ENCODE measurements around the gene RHOA.
"Not testable (repeated sequence)": the region's sequence is repeated elsewhere in the genome, so short reads cannot be mapped to it uniquely, and the experiment has no call there.

The RHOA gene

DNA sequence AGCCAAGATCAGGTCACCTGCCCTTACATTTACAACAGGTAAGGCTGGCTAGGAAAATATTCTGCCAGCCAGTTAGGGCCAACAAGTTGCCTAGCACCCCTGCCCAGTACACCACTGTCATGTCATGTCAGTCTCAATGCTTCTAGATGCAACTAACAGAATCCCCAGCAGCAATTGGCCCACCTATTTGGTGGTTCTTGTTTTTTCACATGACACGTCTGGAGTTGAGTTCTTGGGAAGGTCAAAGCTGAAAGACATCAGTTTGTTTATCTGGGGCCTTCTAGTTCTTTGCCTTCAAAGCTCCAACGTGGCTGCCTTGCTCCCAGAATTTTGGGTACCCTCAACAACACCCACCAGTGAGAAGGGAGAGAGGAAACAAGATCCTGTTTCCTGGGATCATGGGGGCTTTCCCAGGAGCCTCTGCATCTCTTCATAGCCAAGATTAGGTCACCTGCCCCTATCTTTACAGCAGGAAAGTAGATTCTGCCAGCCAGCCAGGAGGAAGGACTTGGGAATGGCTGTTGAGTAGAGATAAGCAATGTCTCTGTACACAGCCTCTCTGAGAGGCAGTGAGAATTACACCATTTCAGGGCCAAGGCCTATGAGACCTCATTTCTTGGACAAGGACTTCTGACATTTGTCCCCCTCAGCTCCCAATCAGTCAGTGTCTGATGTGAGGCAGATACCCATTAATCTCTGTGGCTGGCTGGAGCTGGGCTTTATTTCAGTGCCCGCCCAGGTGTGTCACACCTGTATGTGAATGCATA is 62.2 kb downstream of the RHOA start:
- H3K27ac Mint-ChIP-seq, result no peak overlapping the region

DNA sequence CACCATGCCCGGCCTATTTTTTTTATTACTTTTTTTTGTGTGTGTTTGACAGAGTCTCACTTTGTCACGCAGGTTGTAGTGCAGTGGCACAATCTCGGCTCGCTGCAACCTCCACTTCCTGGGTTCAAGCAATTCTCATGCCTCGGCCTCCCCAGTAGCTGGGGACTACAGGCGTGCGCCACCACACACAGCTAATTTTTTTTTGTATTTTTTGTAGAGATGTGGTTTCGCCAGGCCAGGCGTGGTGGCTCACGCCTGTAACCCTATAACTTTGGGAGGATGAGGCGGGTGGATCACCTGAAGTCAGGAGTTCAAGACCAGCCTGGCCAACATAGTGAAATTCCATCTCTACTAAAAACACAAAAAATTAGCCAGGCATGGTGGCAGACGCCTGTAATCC is 63.4 kb downstream of the RHOA start:
- not testable (repeated sequence) for H3K9me3 Mint-ChIP-seq; H3K36me3 Mint-ChIP-seq (ENCODE audit: insufficient read depth); H3K4me1 Mint-ChIP-seq (ENCODE audit: low read depth in 2 of 2); H3K27me3 Mint-ChIP-seq; H3K27ac Mint-ChIP-seq; ATAC-seq (replicated peaks); DNase-seq; H3K4me3 Mint-ChIP-seq

More for the DNA sequence above, 62.2 kb downstream of the RHOA start:
- H3K27me3 Mint-ChIP-seq, result no peaks in the 10 kb centered on the region
- no peaks in the 10 kb centered on the region for H3K9me3 Mint-ChIP-seq
- no peak overlapping the region for H3K4me3 Mint-ChIP-seq
- no peak for ATAC-seq (replicated peaks)
- no peak for DNase-seq
- H3K36me3 Mint-ChIP-seq (ENCODE audit: insufficient read depth), result peaks cover 8% of the 10 kb centered on the region
- peaks cover 0 to 5% of the 10 kb centered on the region in 2 donors for H3K4me1 Mint-ChIP-seq (ENCODE audit: low read depth in 2 of 2)

DNA sequence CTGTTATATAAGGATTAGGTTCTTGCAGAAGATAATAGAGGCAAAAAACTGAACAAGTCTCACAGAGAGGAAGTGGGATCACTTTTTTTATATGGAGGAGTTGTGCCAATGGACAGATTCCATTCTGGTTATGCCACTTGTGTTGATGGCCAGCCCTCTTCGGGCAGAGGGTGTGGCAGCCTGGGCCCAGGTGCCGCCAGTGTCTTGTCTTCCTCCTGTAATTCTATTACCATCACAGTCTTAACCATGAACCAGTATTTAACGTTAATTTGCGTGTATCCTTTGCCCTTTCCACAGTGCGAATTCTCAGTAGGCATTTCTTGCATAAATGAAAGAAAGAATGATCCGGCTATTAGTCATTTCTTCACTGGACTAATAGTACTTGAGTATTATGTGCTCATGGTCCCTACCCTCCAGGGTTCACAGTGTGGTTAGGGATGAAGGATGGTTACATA is 65.0 kb downstream of the RHOA start:
- Mint-ChIP-seq H3K27ac (no peak overlapping the region), H3K4me3 (no peak overlapping the region), H3K4me1 (ENCODE audit: low read depth in 2 of 2) (peaks cover 0 to 7% of the 10 kb centered on the region in 2 donors), H3K9me3 (no peaks in the 10 kb centered on the region), H3K27me3 (no peaks in the 10 kb centered on the region), H3K36me3 (ENCODE audit: insufficient read depth) (no peaks in the 10 kb centered on the region)
- ATAC-seq (replicated peaks) (no peak), DNase-seq (no peak)

DNA sequence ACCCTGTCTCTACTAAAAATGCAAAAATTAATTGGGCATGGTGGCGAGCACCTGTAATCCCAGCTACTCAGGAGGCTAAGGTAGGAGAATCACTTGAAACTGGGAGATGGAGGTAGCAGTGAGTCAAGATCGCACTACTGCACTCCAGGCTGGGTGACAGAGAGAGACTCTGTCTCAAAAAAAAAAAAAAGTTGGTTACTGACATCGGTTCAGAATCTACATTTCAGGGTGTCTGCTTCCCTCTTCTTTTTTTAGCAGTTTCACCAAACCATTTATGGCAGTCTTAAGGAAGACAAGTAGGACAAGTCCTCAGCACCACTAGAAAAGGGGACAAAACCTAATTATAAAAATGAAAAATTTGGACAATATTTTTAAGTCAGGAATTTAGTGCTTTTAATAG is 68.6 kb downstream of the RHOA start:
- DNase-seq (no peak), ATAC-seq (replicated peaks) (no peak)
- H3K36me3 Mint-ChIP-seq (ENCODE audit: insufficient read depth), result peaks cover 24% of the 10 kb centered on the region
- peaks cover 23 to 30% of the 10 kb centered on the region in 2 donors for H3K4me1 Mint-ChIP-seq (ENCODE audit: low read depth in 2 of 2)
- no peaks in the 10 kb centered on the region for H3K27me3 Mint-ChIP-seq
- no peak overlapping the region for H3K27ac Mint-ChIP-seq
- H3K4me3 Mint-ChIP-seq, result no peak overlapping the region
- no peaks in the 10 kb centered on the region for H3K9me3 Mint-ChIP-seq

DNA sequence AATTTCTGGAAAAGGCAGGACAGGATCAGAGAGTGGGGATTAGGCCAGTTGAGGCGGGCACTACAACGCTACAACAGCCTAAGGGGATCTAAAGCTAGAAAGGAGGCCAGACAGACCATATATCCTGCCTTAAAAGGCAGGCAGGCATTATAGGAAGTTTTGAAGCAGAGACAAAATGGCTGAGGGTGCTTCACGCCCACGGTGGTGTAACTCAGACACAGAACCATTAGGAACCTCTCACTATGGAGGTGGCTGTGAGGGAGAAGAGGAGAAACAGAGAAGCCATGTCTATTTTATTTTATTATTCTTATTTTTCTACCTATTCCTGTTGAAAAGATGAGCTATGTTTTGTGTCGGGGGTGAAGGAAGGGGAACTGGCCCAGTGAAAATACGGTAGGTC is 69.8 kb downstream of the RHOA start:
- Mint-ChIP-seq H3K27ac (peak overlapping the region; percentile 42 to 64), H3K4me3 (peak overlapping the region in 1 of 2 donors; percentile 8), H3K36me3 (ENCODE audit: insufficient read depth) (peaks cover 27% of the 10 kb centered on the region), H3K4me1 (ENCODE audit: low read depth in 2 of 2) (peaks cover 25 to 31% of the 10 kb centered on the region in 2 donors), H3K9me3 (no peaks in the 10 kb centered on the region), H3K27me3 (no peaks in the 10 kb centered on the region)
- no peak for ATAC-seq (replicated peaks)
- no peak for DNase-seq

DNA sequence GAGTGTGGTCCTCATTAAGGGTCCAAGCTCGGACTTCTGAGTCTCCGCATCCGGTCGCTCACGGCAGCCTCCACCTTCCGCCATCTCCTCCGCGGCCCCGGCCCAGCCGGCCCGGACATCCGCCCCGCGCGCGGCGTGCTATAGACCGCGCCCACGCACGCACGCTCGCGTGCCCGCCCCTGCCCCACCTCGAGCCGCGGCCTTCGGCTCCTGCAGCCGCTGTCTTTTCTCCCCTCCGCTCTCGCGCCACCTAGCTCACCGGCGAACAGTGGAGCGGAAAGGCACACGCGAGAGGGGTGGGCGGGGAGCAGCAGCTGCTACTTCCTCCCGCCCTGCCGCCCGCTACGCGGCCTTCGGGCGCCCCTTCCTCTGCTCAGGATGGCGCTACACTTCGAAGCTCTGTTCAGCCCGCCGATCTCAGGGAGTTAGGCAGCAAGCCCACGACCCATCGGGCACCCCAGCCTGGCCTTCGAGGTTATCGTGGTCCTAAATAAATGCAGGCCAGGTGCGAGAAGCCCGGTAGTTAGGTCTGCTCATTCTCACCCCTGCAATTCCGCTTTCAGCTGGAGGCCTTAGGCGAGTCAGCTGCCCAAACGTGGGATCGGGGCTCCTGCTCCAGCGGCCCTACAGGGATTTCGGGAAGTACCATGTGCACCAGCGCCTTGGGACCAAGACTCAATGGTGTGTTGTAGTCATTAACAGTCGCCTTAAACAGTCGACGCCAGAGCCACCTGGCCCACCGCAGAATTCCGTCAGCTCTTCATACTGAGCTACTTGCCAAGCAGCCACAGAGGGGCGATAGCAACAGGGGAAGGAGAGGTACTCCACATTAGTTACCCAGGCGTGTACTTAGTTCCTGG is 71.6 kb downstream of the RHOA start, which contains the start of gene USP4:
TSS of gene USP4 (minus strand) at position 113 of the 860 bp plus-strand sequence. CDS start at position 84, 29 bp downstream.
- Mint-ChIP-seq H3K9me3 (no peaks in the 10 kb centered on the region), H3K36me3 (ENCODE audit: insufficient read depth) (peaks cover 42% of the 10 kb centered on the region), H3K27me3 (no peaks in the 10 kb centered on the region), H3K4me1 (ENCODE audit: low read depth in 2 of 2) (peaks cover 28 to 34% of the 10 kb centered on the region in 2 donors), H3K27ac (peak within 1 kb of the TSS; percentile 99), H3K4me3 (peak within 1 kb of the TSS; percentile 97 to 98)
- DNase-seq, result peak; percentile 83 to 85 (median 85)
- peak; percentile 87 for ATAC-seq (replicated peaks)

DNA sequence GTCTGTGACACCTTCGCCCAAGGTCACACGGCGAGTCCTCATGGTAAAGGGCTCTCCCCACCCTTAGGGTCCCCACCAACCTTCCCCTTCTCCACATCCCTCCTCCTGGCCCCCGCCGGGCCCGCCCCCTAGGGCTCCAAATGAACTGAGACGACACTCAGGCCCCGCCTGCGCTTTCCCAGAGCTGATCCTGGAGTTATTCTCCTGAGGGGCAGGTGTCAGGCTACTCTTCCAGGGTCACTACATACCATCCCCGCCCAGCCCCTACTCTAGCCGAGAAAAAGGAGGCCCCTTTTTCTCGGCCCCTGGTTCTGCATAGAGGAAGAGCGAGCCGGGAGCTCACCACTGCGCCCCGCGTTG is 72.2 kb downstream of the RHOA start:
- DNase-seq (peak; percentile 5 to 21 (median 13)), ATAC-seq (replicated peaks) (no peak)
- no peaks in the 10 kb centered on the region for H3K27me3 Mint-ChIP-seq
- H3K4me3 Mint-ChIP-seq, result peak overlapping the region; percentile 97 to 98
- H3K36me3 Mint-ChIP-seq (ENCODE audit: insufficient read depth), result peaks cover 48% of the 10 kb centered on the region
- H3K4me1 Mint-ChIP-seq (ENCODE audit: low read depth in 2 of 2), result peaks cover 28 to 33% of the 10 kb centered on the region in 2 donors
- no peaks in the 10 kb centered on the region for H3K9me3 Mint-ChIP-seq
- peak overlapping the region; percentile 99 for H3K27ac Mint-ChIP-seq

DNA sequence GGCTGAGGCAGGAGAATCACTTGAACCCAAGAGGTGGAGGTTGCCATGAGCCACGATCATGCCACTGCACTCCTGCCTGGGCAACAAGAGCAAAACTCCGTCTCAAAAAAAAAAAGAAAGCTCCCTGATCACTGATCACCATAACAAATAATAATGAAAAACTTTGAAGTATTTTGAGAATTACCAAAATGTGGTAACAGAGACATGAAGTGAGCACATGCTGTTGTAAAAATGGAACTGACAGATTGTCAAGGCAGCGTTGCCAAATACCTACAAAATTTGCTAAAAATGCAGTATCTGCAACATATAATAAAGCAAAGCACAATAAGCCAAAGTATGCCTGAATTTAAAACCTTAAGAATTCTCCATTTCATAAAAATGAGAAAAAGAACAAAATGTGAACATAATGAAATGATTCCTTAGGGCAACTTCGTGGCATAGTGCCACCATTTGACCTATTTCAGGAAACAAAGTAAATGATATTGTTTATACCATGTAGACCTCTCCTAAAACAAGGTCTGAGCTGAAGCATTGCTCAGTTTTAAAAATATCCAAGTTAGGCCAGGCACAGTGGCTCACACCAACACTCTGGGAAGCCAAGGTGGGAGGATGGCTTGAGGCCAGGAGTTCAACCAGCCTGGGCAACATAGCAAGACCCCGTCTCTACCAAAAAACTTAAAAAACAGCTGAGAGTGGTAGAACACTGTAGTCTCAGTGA is 77.7 kb downstream of the RHOA start:
- no peak overlapping the region for H3K27ac Mint-ChIP-seq
- no peaks in the 10 kb centered on the region for H3K9me3 Mint-ChIP-seq
- no peak overlapping the region for H3K4me3 Mint-ChIP-seq
- ATAC-seq (replicated peaks) (no peak), DNase-seq (no peak)
- no peaks in the 10 kb centered on the region for H3K27me3 Mint-ChIP-seq
- peaks cover 87% of the 10 kb centered on the region for H3K36me3 Mint-ChIP-seq (ENCODE audit: insufficient read depth)
- H3K4me1 Mint-ChIP-seq (ENCODE audit: low read depth in 2 of 2), result peaks cover 16 to 19% of the 10 kb centered on the region in 2 donors

DNA sequence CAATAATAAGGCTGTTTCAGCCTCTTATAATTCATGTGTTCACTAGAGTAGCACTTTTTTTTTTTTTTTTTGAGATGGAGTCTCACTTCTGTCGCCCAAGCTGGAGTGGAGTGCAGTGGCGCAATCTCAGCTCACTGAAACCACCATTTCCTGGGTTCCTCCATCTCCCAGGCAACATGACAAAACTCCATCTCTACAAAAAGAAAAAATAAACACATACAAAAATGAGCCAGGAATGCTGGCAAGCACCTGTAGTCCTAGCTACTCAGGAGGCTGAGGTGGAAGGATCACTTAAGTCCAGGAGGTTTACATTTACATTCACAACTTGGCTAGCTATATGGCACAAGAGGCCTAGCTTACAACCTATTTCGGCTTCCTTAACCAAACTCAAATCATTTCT is 78.7 kb downstream of the RHOA start:
- no peaks in the 10 kb centered on the region for H3K9me3 Mint-ChIP-seq
- H3K4me1 Mint-ChIP-seq (ENCODE audit: low read depth in 2 of 2), result peaks cover 10 to 12% of the 10 kb centered on the region in 2 donors
- H3K36me3 Mint-ChIP-seq (ENCODE audit: insufficient read depth), result peaks cover 84% of the 10 kb centered on the region
- no peak overlapping the region for H3K4me3 Mint-ChIP-seq
- peak; percentile 78 for ATAC-seq (replicated peaks)
- DNase-seq, result no peak
- H3K27ac Mint-ChIP-seq, result peak overlapping the region; percentile 78 to 79
- no peaks in the 10 kb centered on the region for H3K27me3 Mint-ChIP-seq

DNA sequence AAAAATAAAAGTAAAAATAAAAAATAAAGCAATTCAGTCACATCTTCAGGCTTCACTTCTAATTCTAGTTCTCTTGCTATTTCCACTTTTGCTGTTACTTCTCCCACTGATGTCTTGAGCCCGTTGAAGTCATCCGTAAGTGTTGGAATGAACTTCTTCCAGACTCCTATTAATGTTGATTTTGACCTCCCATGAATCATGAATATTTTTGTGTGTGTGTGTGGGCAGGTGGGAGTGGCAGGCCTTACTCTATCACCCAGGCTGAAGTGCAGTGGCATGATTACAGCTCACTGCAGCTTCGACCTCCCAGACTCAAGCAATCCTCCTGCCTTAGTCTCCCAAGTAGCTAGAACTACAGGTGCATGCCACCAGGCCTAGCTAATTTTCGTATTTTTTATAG is 82.6 kb downstream of the RHOA start:
- Mint-ChIP-seq H3K27ac (peak overlapping the region; percentile 10 to 28), H3K4me1 (ENCODE audit: low read depth in 2 of 2) (peaks cover 5 to 12% of the 10 kb centered on the region in 2 donors), H3K36me3 (ENCODE audit: insufficient read depth) (peaks cover 96% of the 10 kb centered on the region), H3K4me3 (no peak overlapping the region), H3K9me3 (no peaks in the 10 kb centered on the region), H3K27me3 (no peaks in the 10 kb centered on the region)
- DNase-seq, result no peak
- no peak for ATAC-seq (replicated peaks)

DNA sequence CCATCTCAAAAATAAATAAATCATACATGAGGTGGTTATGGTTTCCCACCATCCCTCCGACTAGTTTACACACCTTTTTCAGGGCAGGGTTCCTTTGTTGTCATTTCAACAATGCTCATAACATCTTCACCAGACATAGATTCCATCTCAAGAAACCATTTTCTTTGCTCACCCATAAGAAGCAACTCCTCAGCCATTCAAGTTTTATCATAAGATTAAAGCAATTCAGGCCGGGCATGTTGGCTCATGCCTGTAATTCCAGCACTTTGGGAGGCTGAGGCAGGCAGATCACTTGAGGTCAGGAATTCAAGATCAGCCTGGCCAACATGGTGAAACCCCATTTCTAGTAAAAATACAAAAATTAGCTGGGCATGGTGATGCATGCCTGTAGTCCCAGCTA is 83.4 kb downstream of the RHOA start:
- H3K4me3 Mint-ChIP-seq; H3K27ac Mint-ChIP-seq; H3K27me3 Mint-ChIP-seq; ATAC-seq (replicated peaks); H3K9me3 Mint-ChIP-seq; DNase-seq: not testable (repeated sequence)
- Mint-ChIP-seq H3K36me3 (ENCODE audit: insufficient read depth) (peaks cover 96% of the 10 kb centered on the region), H3K4me1 (ENCODE audit: low read depth in 2 of 2) (peaks cover 4 to 12% of the 10 kb centered on the region in 2 donors)

DNA sequence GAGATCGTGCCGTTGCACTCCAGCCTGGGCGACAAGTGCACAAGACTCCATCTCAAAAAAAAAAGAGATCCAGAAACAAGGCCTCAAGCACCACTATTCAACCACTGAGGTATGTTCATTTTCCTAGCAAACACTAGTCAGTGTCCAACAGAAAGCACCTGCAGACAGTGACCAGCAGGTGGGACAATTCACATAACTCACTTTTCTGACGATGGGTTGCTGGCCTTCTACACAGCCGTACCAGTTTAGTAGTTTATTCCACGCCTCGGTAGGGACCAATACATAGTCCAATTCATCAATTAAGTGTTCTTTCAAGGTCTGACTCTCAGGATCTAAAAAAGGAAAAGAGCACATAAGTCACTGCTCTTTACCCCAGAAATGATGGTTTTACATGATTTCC is 84.3 kb downstream of the RHOA start:
- DNase-seq (no peak), ATAC-seq (replicated peaks) (no peak)
- Mint-ChIP-seq H3K27me3 (no peaks in the 10 kb centered on the region), H3K4me3 (no peak overlapping the region), H3K4me1 (ENCODE audit: low read depth in 2 of 2) (peaks cover 0 to 7% of the 10 kb centered on the region in 2 donors), H3K9me3 (no peaks in the 10 kb centered on the region), H3K36me3 (ENCODE audit: insufficient read depth) (peaks cover 96% of the 10 kb centered on the region), H3K27ac (no peak overlapping the region)

DNA sequence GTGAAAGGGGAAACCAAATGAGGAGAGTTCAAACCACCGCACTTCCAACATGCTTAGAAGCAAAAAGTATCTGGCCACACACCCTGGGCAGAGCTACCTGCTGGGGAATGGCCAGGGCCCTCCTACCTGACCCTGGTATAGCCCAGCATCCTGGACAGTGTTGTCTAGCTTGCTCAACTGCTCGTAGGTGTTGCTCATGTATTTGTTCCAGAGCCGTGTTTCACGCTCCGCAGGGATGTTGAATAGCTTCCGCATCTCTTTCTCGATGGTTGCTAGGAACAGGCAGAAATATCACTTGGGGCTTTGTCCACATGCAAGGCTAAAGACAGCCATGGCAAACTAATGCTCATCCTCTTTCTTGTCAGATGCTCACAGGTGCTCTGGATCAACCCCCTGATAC is 87.0 kb downstream of the RHOA start:
- ATAC-seq (replicated peaks), result no peak
- peaks cover 0 to 7% of the 10 kb centered on the region in 2 donors for H3K4me1 Mint-ChIP-seq (ENCODE audit: low read depth in 2 of 2)
- DNase-seq, result no peak
- no peak overlapping the region for H3K4me3 Mint-ChIP-seq
- H3K27me3 Mint-ChIP-seq, result no peaks in the 10 kb centered on the region
- H3K36me3 Mint-ChIP-seq (ENCODE audit: insufficient read depth), result peaks cover 94% of the 10 kb centered on the region
- H3K27ac Mint-ChIP-seq, result peak overlapping the region in 1 of 2 donors; percentile 65
- H3K9me3 Mint-ChIP-seq, result no peaks in the 10 kb centered on the region
